Fibroblast of villous mesenchyme (primary cell): ENCODE results near the gene PDE1C. TPM values are rescaled to one million over a fixed set of nuclear protein-coding genes. Genes with fewer than 3 reads are reported as not detected.
A peak's percentile ranks its signal among the peaks of the same experiment; 100 is the strongest.
"Not testable (repeated sequence)": the region's sequence is repeated elsewhere in the genome, so short reads cannot be mapped to it uniquely, and the experiment has no call there.

Experiments used
- DNase-seq: peaks from one replicate; pipeline ENCODE4 v3.0.0-alpha.2; 2010; ENCODE audit warnings: low read depth
- H3K4me3 ChIP-seq: 2 replicates; pipeline ENCODE4 v1.5.1; 2011; ENCODE audit warnings: low read depth, mild to moderate bottlenecking, low read length
- CTCF ChIP-seq: IDR thresholded peaks from 2 replicates; pipeline ENCODE4 v1.5.1; 2012; ENCODE audit warnings: low read depth, mild to moderate bottlenecking, low read length; ENCODE audit not compliant: insufficient read depth
- total RNA-seq: library from RNA; depleted of rRNA; stranded (reverse); fragments of >200 nt; gene quantifications from 2 replicates; pipeline ENCODE4 v1.2.3, GENCODE V29; 2012

The PDE1C gene
- total RNA-seq, 1 donor: 4.7 TPM

- DNase-seq: peak; percentile 22
- H3K4me3 ChIP-seq: no peak overlapping the region
- no peak for TF ChIP-seq CTCF
Measured at GRCh38 chr7:31850066-31850465, 220.1 kb downstream of the PDE1C start.

- H3K4me3 ChIP-seq: no peak overlapping the region
- no peak for DNase-seq
- TF ChIP-seq CTCF: no peak
Measured at GRCh38 chr7:31835471-31835870, 234.7 kb downstream of the PDE1C start.

GRCh38 chr7:31833625-31834024 lies 236.6 kb downstream of the PDE1C start:
- not testable (repeated sequence) for DNase-seq, H3K4me3 ChIP-seq

- no peak overlapping the region for H3K4me3 ChIP-seq
- TF ChIP-seq CTCF: no peak
- no peak for DNase-seq
Measured at GRCh38 chr7:31828520-31828919, 241.7 kb downstream of the PDE1C start.

- TF ChIP-seq CTCF: no peak
- DNase-seq: no peak
- H3K4me3 ChIP-seq: no peak overlapping the region
Measured at GRCh38 chr7:31825576-31825975, 244.6 kb downstream of the PDE1C start.

- TF ChIP-seq CTCF: no peak
- DNase-seq: no peak
- H3K4me3 ChIP-seq: no peak overlapping the region
Measured at GRCh38 chr7:31819031-31819430, 251.2 kb downstream of the PDE1C start.

- H3K4me3 ChIP-seq: no peak overlapping the region
- no peak for DNase-seq
- no peak for TF ChIP-seq CTCF
Measured at GRCh38 chr7:31816810-31817209, 253.4 kb downstream of the PDE1C start.

GRCh38 chr7:31815796-31816195 lies 254.4 kb downstream of the PDE1C start:
- TF ChIP-seq CTCF: no peak
- no peak overlapping the region for H3K4me3 ChIP-seq
- DNase-seq: no peak
